ENCODE results near the gene CUBN.

Gene CUBN

GRCh38 chr10:16867556-16867955, 262.1 kb downstream of the CUBN start:
- no peak overlapping the region for H3K27ac ChIP-seq
- no peak for TF ChIP-seq CTCF (conservative IDR thresholded peaks at IDR 0.05)
- no peak for TF ChIP-seq ZFX (IDR thresholded peaks at IDR 0.05)

GRCh38 chr10:16866541-16867275, 262.9 kb downstream of the CUBN start:
- no peak for TF ChIP-seq ZFX (IDR thresholded peaks at IDR 0.05)

GRCh38 chr10:16865766-16866165, 263.8 kb downstream of the CUBN start:
- TF ChIP-seq ZFX (IDR thresholded peaks at IDR 0.05) (no peak), CTCF (conservative IDR thresholded peaks at IDR 0.05) (no peak)
- no peak overlapping the region for H3K27ac ChIP-seq

More at GRCh38 chr10:16866541-16867275, 262.9 kb downstream of the CUBN start:
- H3K27ac ChIP-seq, result no peak overlapping the region

- TF ChIP-seq CTCF (conservative IDR thresholded peaks at IDR 0.05), result no peak
- TF ChIP-seq ZFX (IDR thresholded peaks at IDR 0.05), result no peak
- H3K27ac ChIP-seq, result no peak overlapping the region
Measured at GRCh38 chr10:16863766-16864165, 265.8 kb downstream of the CUBN start.

- H3K27ac ChIP-seq, result no peak overlapping the region
- TF ChIP-seq CTCF (conservative IDR thresholded peaks at IDR 0.05), result no peak
- TF ChIP-seq ZFX (IDR thresholded peaks at IDR 0.05), result no peak
Measured at GRCh38 chr10:16857419-16857818, 272.2 kb downstream of the CUBN start.

- H3K27ac ChIP-seq, result no peak overlapping the region
Measured at GRCh38 chr10:16856567-16856966, 273.0 kb downstream of the CUBN start.

GRCh38 chr10:16856092-16856491, 273.5 kb downstream of the CUBN start:
- no peak overlapping the region for H3K27ac ChIP-seq
- TF ChIP-seq ZFX (IDR thresholded peaks at IDR 0.05) (no peak), CTCF (conservative IDR thresholded peaks at IDR 0.05) (no peak)

More at GRCh38 chr10:16856567-16856966, 273.0 kb downstream of the CUBN start:
- no peak for TF ChIP-seq CTCF (conservative IDR thresholded peaks at IDR 0.05)
- TF ChIP-seq ZFX (IDR thresholded peaks at IDR 0.05), result no peak

GRCh38 chr10:16854623-16855022, 275.0 kb downstream of the CUBN start:
- H3K27ac ChIP-seq, result no peak overlapping the region
- TF ChIP-seq ZFX (IDR thresholded peaks at IDR 0.05) (no peak), CTCF (conservative IDR thresholded peaks at IDR 0.05) (no peak)
